Activated CD4-positive, alpha-beta T cell treated with anti-CD3 and anti-CD28 coated beads, Interleukin-2, Interleukin-4, amounts not matched to agents 100 ng/mL and 50 ng/mL, durations not matched to agents 16 hours and 8 hours (primary cell): ENCODE results near the gene LRRC4C.

Experiments used
- DNase-seq: peaks from one replicate; pipeline ENCODE4 v3.0.0-alpha.2; 2020; ENCODE audit warnings: low spot score

LRRC4C gene

DNA sequence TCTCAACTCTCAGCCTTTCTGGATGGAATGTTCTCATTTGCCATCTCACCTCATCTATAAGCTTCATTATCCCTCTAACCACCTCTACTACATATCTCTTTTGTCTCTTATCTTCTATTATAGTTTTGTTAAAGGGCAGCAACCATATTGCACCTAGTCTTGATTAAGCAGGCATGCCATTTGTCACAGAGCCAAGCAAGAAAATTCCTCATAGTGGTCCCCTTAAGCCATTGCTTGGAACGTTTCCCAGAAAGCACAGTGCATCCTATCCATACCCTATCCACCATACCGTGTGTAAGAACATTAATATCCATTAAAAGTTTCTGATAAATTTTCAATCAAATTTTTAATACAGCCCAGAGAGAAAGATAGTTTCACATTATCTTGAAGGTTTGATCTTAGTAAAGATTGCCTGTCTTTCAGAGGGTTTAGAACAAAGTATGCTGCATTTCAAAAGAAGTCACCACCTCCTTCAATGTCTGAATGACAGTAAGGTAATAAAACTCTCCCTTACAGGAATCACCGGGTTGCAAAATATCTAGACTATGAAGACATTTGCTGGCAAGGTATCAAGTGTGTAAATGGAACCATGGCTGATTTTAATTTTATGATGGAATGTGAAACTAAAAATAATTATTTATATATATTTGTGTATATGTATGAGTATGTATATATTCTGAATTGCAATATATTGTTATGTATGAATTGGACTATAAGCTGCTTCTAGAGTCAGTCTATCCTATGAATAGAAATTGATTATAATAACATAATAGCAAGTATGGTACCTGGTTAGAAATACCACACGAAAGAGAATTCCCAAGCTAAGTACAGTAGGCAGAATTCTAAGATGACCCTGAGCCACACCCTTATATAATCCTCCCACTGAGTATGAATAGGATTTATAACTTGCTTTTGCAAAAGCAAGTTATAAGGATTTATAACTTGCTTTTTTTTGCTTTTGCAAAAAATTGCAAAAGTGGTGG is 1296.3 kb downstream of the LRRC4C start:
- DNase-seq: no peak

DNA sequence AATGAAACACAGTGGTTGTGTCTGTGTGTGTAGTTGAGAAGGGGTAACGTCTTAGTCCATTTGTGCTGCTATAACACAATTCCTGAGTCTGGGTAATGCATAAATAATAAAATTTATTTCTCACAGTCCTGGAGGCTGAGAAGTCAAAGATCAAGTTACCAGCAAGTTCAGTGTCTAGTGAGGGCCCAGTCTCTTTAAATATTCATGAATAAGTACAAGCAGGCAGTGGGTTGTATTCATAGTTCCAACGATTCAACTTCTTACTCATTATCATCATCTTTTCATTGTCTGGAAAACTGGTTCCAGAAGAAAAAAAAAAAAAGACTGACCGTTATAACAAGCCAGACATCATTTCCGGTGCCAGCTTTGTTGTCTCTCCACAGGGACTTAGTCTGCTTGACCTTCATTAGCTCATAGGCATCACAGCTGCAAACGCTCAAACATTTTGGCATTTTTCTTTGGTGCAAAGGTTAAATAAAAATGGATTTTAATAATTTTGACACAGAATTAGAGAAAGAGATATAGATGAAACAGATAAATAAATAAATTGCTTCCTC is 1297.5 kb downstream of the LRRC4C start:
- DNase-seq: no peak

DNA sequence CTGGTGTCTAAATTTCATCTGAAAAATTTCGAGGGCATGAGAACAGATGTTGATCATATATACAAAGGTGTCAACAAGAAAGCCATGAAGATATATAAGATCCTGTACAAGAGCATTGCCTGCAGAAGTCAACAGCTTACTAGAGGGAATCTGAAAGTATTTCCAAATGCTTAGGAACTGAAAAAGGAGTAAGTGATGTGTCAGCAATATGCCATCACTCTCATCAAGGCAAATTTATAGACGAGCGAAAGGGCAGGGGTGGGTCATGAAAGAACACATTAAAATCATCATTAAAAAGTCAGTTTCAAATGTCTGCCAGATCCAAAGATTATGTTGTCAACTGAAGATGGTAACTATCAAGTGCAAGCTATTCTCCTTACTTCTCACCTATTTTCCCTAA is 1299.0 kb downstream of the LRRC4C start:
- DNase-seq: no peak

DNA sequence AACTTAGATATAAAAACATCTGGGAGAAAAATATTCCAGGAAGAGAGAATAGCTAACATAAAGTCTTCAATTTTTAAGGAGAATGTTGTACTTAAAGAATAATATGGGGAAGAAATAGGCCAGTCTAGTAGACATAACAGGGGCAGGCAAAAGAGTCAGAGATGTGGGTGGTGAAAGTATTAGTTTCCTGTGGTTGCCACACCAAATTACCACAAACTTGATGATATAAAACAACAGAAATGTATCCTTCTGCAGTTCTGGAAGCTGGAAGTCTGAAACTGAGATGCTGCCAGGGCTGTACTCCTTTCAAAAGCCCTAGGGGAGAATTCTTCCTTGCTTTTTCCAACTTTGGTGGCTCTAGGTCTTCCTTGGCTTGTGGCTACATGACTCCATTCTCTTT is 1309.7 kb downstream of the LRRC4C start:
- DNase-seq: no peak

DNA sequence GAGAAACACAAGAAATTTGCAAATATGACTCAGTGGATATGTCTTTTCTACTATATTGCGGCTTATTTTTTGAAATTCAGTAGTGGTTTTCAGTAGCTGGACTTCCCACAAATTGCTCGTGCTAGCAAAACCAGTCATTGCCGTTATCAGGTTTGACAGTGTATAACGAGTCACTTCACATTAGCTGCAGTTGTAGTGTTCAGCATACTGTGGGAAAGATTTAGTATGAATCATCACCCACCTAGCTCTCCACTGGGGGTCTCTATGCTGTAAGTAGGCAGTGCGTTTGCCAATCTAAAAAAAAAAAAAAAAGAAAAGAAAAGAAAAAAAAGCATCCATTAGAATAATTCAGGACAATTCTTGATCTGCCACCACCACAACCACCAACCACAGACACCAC is 1318.9 kb downstream of the LRRC4C start:
- no peak for DNase-seq

DNA sequence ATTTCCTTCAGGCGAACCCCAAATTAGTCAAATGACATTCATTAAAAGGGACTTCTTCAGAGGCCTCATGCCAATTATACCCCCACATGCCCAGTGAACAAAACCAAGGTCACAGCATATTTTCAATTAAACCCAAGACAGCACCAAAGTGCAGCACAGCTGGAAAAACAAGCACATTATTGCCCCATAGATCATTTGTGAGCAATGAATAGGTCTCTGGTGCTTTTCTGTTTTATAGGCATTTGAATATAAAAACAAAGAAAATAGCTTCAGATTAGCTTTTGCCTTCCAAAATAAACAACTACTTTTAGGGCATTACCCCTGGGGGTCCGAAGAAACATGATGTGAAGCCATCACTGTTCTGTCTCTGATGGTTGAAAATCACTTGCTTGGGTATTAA is 1319.9 kb downstream of the LRRC4C start:
- DNase-seq: no peak

DNA sequence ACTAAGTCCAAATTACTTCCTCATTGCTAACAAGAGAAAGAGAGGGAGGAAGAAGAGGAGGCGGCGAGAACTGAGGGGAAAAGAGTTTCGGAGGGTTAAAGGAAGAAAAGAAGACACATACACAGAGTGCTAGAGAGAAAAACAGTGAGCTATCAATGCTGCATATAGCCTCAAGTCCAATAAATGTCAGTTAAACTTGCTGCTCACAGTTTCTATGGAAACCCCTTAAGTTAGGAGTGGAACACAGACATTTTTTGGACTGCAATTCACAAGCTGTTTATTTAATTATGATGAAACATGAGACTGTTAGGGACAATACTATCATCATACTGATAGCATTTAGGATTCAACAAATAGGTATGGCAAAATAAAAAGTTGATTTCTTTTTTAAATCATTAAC is 1320.4 kb downstream of the LRRC4C start:
- DNase-seq: no peak

DNA sequence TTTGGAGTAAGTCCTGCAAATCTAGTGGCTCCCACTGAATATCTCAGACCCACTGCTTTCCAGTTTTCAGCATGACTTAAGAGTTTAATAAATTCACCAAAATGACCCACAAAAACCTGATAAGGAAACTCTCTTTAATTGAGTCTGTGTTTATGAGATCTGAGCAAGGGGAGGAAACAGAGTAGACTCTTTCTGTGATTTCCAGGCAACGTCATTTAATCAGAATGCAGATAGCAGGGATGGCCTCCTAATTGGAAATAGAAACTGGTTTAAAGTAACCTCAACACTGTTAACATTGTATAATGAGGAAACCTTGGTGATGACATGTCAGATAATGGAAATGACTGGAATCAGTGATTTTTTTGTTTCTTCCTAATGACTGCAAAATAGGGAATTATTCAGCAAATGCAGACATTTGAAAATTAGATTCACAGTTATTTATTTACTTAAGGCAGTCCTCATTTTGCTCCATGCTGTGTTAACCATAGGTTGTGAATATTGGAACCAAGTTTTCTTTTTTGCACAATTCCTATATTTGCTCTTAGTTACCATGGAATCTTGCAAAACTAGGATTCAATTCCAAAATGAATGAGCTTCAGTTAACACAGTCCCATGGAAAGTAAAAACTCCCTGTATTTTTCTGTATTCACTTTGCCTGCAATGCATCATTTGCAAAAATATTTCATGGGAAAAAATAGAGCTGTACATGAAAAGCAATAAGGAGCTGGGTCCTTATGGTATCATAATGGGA is 1324.5 kb downstream of the LRRC4C start:
- DNase-seq: no peak

DNA sequence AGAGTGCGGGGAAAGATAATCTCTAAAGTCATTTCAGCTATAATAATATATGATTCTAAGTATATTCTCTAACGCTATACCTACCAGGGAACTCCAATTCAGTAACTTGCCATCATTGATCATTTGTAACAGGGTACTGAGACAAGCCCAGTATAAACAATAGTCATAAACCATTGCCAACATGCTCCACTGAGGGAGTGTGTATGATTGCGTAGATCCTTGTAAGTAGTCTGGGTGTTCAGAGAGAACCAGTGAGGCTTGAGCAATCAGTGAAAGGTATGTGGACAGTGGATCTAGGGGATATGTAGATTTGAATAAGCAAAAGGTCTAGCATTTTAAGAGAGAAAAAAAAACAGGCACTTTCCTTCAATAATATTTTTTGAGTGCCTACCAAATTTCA is 1326.0 kb downstream of the LRRC4C start:
- no peak for DNase-seq

DNA sequence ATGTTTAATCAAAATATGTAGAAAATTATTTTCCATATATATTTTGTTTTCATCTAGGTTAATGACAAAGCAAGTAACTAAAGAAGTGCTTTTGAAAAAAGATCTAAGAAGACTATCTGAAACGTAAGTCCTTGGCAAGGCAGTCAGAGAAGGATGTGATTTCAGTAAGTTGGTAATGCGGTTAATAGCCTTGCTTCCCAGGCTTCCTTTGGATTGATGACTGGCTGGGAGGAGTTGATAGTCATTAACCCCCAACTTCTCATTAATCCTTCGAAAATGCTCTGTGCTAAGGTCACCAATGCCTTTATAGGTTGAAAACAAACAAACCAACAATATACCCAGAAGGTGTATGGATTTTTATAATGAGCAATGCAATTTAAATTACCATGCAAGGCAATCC is 1326.5 kb downstream of the LRRC4C start:
- DNase-seq: no peak

DNA sequence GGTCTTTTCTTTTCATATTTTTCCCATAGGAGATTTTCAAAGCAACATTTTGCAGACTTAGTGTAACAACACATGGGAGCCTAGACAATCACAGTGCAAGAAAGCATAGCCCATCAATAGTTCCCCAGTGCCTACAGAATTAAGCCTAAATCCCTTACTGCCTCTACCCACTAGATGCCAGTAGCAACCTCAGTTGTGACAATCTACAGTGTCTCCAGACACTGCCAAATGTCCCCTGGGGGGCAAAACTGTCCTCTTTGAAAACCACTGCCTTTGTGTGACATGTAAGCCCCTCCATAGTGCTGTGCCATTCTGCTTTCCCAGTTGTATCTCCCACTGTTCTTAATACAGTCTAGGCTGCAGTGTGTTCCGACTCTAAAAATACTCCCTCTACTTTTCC is 1329.0 kb downstream of the LRRC4C start:
- DNase-seq: no peak

DNA sequence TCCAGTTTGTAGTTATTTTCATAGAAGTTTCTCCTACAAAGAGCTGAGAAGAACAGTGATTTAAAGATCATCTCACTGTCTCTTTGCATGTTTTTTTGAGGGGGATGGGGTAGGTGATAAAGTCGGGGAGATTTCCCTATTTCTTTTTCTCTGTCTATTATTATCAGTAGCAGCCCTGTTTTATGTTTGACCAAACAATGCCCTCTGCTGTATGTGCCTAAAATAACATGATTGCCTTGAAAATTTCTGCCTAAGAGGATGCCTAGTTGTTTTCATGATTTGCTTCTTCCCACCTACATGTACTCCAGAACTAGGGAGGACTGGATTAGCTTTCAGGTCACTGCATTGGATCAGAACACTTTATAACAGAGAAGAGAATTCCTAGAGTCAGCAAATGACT is 1330.2 kb downstream of the LRRC4C start:
- no peak for DNase-seq

DNA sequence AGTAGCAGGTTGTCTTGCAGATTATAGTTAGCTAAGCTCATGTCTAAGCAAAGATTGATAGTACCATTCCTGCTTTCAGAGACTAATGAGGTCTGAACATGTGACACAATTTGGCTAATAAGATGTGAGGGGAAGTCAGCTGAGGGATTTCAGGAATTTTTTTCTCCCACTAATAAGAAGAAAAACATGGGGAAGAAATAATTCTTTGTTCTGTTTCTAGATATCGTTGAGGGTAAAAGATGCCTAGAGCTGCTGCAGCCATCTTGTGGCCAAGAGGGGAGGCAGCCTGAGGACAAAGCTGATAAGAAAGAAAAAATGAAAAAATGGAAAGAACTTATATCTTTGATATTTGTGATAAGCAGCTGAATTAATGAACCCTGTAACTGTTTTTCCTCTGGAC is 1334.4 kb downstream of the LRRC4C start:
- no peak for DNase-seq

DNA sequence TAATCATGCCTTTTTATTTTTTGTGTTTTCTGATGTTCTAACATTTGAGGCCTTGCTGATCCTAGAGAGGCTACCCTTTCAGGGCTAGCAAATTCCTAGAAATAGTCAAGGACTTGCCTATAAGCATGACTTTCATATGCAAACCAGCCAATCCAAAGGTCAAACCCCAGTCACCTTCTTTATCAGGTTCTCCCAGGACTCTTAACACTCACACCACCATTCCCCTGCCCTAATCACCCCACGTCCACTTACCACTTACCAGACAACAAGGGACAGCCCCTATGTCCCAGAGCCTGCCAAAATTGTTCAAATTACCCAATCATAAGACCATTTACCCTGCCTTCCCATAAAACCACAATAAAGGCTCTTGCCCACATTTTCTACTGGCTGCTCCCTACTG is 1339.8 kb downstream of the LRRC4C start:
- DNase-seq: no peak

DNA sequence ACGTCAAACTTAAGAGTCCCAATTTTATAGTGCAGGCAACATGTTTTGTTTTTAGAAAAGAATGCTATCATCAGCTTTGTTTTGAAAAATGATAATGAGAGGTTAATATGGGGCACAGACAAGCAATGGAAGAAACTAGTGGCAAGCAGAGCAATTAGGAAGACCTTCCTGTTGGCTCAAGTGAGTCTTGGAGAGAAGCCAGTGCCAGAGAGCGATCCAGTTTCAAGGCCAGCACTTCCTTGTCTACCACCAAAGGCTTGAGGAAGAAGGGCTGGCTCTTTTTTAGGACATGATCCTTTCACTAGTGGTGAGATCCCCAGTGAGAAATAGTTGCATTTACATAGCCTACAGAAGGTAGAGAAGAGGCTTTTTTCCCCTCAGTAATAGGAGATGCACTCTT is 1340.7 kb downstream of the LRRC4C start:
- no peak for DNase-seq

DNA sequence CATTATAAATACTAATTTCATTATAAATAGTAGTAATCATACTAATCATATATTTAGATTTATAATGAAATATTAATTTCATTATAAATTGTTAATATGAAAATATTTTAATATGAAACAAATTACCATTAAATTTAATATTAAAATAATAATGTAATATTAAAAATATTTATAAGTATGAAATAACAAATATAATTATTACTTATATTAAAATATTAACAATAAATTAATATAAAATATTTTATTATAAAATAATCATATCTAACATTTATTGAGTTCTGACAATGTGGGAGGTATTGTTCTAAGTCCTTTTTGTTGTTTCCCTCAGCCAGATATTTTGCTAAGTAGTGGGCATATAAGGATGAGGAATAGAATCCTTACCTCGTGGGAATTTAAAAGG is 1341.4 kb downstream of the LRRC4C start:
- DNase-seq: no peak

DNA sequence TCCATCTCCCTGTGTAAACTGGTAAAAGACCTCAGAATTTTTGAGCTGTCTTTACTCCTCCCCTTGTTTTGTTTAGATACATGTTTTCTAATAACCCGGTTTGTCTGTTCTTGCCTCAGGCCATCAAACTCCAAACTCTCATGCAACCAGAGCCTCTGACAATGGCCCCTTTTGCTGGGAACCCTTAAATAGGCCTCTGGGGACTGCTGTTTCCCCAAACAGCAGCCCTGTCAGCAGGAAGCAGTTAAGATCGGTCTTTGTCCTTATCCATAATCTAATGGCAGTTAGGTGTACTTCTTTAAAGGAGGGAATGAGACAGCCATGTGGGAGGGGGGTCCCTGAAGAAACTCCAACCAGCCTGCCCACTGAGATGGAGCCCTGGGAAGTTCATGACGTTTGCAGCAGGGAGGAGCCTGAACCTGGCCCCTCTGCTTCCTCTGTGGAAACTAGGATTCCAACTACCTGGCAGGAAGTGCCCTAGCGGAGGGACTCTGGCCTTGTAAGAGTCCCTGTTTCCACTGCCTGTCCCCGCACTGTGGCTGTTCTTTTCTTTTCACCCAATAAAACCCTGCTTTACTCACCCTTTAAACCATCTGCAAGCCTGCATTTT is 1354.4 kb downstream of the LRRC4C start:
- DNase-seq: no peak

DNA sequence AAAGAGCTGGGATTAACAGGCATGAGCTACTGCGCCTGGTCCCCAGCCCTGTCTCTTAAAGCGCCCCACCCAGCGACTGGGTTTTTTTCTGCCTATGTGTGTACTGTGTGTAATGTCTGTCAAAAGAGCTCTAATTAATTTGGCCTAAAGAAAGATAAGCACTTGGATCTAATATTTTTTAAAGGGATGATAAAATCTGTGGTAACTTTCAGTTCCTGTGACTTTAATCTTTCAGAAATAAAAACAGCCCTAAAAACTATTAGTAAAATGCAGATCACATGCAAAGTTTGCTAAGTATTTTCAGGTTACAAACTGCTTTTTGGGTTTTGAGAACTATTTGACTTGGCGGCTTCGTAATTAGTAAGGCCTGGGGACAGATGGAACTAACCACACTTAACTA is 1358.7 kb downstream of the LRRC4C start:
- no peak for DNase-seq

DNA sequence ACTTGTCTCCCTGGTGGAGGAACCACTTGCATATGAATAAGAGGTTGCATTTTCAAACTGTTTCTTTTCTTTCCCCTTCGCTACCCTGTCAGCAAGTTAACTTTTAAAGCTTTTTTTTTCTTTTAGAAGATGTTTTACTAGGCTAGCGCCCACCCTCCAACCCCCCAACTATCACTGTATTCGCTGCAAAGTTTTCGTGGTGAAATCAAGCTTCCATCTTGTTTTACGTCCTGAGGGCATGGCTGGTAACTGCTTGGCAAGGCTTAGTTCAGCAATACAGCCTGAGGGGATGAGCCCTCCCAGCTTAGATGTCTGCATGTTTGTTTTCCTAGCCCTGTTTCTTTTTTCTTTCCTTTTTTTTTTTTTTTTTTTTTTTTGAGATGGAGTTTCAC is 1359.3 kb downstream of the LRRC4C start:
- DNase-seq: no peak

DNA sequence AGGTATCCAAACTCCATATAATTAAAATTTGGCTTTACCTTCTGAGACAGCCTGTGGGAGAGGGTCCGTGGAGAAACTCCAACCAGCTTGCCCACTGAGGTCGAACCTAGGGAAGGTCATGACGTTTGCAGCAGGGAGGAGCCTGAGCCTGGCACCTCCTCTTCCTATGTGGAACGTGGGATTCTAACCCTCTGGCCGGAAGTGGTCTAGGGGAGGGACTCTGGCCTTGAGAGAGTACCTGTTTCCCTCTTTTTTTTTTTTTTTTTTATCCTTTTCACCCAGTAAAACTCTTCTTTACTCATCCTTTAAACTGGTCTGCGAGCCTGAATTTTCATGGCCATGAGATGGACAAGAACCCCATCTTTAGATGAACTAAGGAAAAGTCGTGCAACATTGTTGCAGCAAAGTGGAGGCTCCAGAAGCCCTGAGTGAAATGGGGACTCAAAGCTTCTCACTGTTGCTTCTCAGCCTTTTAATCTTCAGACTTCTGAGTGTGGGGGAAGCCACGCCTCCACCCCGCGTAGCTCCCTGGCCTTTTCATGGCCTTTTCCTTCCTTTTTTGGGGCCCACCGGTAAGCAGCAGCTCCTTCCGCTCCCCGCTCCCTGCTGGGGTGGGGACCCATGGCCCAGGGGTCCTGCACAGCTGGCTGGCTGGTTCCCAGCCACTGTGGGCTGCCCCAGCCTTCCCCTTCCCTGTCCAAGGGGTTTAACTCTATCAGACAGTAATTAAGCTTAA is 1359.9 kb downstream of the LRRC4C start:
- no peak for DNase-seq

DNA sequence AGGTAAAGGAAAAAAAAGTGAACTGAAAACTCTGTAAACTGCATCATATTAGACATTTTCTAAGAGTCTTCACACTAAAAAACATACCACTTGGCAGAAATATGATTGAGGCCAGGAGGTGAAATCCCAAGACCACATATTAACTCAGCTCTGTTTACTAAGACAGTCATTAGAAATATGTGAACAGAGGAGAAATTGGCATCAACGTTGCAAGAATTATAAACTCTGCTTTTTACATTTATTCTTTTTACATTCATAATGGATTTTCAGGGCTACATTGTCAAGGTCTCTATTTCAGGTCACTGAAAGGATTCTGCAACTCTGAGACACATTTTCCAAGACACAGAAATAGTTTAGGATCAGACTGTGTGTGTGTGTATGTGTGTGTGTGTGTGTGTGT is 1364.0 kb downstream of the LRRC4C start:
- no peak for DNase-seq

DNA sequence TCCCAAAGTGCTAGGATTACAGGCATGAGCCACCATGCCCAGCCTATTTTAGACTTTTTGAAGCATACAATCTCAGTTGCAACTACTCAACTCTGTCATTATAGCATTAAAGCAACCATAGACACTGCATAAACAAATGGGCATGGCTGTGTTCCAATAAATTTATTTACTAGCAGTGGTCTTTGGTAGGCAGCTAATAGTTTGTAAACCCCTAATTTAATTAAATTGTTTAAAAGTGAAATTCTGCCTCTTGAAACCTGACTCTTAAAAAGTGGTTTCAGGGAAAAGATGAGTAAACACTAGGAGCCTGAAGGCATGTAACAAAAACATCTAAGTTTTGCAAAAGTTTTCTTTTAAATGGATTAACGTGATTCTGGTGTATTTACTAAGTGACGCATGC is 1364.5 kb downstream of the LRRC4C start:
- DNase-seq: no peak
